ENCODE measurements around the gene ATOSB. TPM values are rescaled to one million over a fixed set of nuclear protein-coding genes. Genes with fewer than 3 reads are reported as not detected.

Gene ATOSB
- total RNA-seq, 1 donor from 2014 or later, result 20.3 TPM

DNA sequence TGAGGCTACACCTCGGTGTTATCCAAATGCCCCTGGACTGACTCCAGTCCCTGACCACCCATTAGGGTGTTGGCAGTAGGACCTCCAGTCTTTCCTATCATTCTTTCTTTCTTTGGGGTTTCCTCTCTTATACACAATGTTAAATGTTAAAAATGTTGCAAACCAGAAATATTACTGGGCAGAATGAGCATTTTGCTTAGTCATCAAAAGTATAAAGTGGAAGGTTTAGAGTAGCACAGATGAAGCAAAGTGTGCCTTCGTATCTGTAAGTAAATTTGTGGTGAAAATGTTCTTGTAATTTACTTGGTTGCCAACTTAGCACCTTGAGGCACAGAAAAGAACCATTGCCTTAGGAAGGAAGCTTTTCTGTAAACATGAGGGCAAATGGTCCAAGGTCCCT, 24.4 kb upstream of the ATOSB start:
- TF ChIP-seq, protein P1, sequence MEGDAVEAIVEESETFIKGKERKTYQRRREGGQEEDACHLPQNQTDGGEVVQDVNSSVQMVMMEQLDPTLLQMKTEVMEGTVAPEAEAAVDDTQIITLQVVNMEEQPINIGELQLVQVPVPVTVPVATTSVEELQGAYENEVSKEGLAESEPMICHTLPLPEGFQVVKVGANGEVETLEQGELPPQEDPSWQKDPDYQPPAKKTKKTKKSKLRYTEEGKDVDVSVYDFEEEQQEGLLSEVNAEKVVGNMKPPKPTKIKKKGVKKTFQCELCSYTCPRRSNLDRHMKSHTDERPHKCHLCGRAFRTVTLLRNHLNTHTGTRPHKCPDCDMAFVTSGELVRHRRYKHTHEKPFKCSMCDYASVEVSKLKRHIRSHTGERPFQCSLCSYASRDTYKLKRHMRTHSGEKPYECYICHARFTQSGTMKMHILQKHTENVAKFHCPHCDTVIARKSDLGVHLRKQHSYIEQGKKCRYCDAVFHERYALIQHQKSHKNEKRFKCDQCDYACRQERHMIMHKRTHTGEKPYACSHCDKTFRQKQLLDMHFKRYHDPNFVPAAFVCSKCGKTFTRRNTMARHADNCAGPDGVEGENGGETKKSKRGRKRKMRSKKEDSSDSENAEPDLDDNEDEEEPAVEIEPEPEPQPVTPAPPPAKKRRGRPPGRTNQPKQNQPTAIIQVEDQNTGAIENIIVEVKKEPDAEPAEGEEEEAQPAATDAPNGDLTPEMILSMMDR (IDR thresholded peaks at IDR 0.05), result no peak
- Histone ChIP-seq H3K36me3 (no peaks in the 10 kb centered on the region), H3K9me3 (peaks cover 4% of the 10 kb centered on the region), H3K4me1 (no peaks in the 10 kb centered on the region), H3K4me3 (no peak overlapping the region), H3K27me3 (no peaks in the 10 kb centered on the region), H3K27ac (no peak overlapping the region)
- ATAC-seq (no peak), DNase-seq (no peak)
- intact Hi-C loops (cut with DNase I), result loop anchor here (5.0 kb wide), 1 partner anchor 67 kb away; no protein-coding TSS in a partner anchor

- Histone ChIP-seq H3K4me1 (no peaks in the 10 kb centered on the region), H3K27me3 (no peaks in the 10 kb centered on the region), H3K4me3 (no peak overlapping the region), H3K27ac (no peak overlapping the region), H3K9me3 (no peaks in the 10 kb centered on the region), H3K36me3 (no peaks in the 10 kb centered on the region)
- TF ChIP-seq, protein P1 (IDR thresholded peaks at IDR 0.05), result no peak
- ATAC-seq, result no peak
- DNase-seq, result no peak
- intact Hi-C loops (cut with DNase I), result no loop called here
Measured at GRCh38 chr9:35136866-35137265, 21.2 kb upstream of the ATOSB start.

DNA sequence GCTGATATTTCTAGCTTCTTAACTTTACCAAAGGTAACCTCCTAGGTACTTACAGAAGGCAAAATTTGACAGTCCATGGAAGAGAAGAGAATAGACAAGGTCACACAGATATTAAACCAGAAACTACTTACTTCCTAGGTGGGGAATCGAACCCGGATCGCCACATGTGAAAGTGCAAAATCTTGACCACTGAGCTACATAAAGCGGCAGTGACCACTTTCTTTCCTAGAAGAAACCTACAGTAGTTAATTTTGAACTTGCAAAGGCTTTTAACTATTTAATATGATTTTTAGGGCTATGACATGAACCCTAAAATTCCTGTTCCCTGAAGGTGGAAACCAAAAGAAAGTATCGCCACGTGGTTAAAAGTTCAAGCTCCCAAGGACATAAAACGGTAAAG, 20.3 kb upstream of the ATOSB start:
- H3K4me1 ChIP-seq, result no peaks in the 10 kb centered on the region
- H3K27ac ChIP-seq, result no peak overlapping the region
- DNase-seq, result no peak
- TF ChIP-seq, protein P1 (IDR thresholded peaks at IDR 0.05), result no peak
- no peak overlapping the region for H3K4me3 ChIP-seq
- intact Hi-C loops (cut with DNase I), result no loop called here
- H3K27me3 ChIP-seq, result no peaks in the 10 kb centered on the region
- H3K36me3 ChIP-seq, result no peaks in the 10 kb centered on the region
- no peaks in the 10 kb centered on the region for H3K9me3 ChIP-seq
- no peak for ATAC-seq

DNA sequence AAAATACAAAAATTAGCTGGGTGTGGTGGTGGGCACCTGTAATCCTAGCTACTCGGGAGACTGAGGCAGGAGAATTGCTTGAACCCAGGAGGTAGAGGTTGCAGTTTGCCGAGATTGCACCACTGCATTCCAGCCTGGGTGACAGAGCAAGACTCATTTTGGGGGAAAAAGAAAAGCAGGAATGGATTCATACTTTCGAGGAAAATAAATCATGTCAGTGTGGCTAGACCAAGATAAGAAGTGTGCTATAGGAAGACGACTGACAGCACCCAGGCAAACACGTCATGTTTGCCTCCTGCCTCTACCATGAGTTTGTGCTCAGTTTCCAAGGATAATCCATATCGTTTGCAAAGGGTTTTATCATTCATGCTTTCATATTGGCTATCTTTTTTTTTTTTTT, 19.3 kb upstream of the ATOSB start:
- intact Hi-C loops (cut with DNase I), result no loop called here
- H3K27ac ChIP-seq, result no peak overlapping the region
- ATAC-seq (no peak), DNase-seq (no peak)
- H3K4me3 ChIP-seq, result no peak overlapping the region
- TF ChIP-seq, protein P1 (IDR thresholded peaks at IDR 0.05), result no peak
- no peaks in the 10 kb centered on the region for H3K36me3 ChIP-seq
- no peaks in the 10 kb centered on the region for H3K27me3 ChIP-seq
- H3K4me1 ChIP-seq, result no peaks in the 10 kb centered on the region
- H3K9me3 ChIP-seq, result no peaks in the 10 kb centered on the region

GRCh38 chr9:35116898-35117551, 1.4 kb upstream of the ATOSB start:
- intact Hi-C loops (cut with DNase I), result loop anchor here (5.0 kb wide), 1 partner anchor 140 kb away; no protein-coding TSS in a partner anchor
- Histone ChIP-seq H3K27ac (peak overlapping the region; percentile 89), H3K36me3 (no peaks in the 10 kb centered on the region), H3K27me3 (no peaks in the 10 kb centered on the region), H3K4me3 (peak overlapping the region; percentile 71), H3K4me1 (peaks cover 42% of the 10 kb centered on the region), H3K9me3 (no peaks in the 10 kb centered on the region)
- TF ChIP-seq, protein P1 (IDR thresholded peaks at IDR 0.05), result peak; percentile 91
- DNase-seq (peak; percentile 92), ATAC-seq (peak; percentile 78)

All from upper lobe of right lung (tissue), 1 donor.